ENCODE data around the gene PPP1R14C. TPM values are rescaled to one million over a fixed set of nuclear protein-coding genes. Genes with fewer than 3 reads are reported as not detected.

The PPP1R14C gene
- total RNA-seq, 1 experiment from 2014 or later: 4.6 TPM

DNA sequence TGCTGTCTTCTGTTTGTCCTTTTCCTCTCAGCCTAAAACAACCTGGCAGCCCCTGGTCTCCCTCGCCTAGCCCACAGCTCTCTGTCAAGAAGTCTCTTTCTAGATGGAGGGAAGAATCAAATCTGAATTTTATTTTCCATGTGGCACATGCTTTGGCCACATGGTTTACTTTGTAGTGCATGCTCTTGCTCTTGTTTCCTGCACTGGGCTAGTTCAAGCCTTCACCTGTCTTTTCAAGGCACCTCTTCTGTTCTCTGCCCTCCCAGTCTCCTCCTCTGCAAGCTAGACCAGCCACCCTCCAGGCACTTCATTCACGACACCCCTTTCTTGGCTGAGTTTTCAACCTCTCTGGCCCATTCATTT, 7.6 kb downstream of the PPP1R14C start:
- intact Hi-C loops (cut with micrococcal nuclease; ENCODE audit: unreplicated experiment): no loop called here
- POLR2A ChIA-PET (ENCODE audit: low non-redundant PET): no interaction called here
- Histone ChIP-seq H3K9me3 (ENCODE audit: low read depth, low read length, poor library complexity, severe bottlenecking) (no peaks in the 10 kb centered on the region), H3K36me3 (ENCODE audit: insufficient read depth, low read length, poor library complexity, severe bottlenecking) (no peaks in the 10 kb centered on the region), H3K27me3 (replicated peaks; ENCODE audit: insufficient read depth, low read depth, low read length, poor library complexity) (peaks cover 5% of the 10 kb centered on the region), H3K4me3 (ENCODE audit: low read depth, low read length, poor library complexity, severe bottlenecking) (no peak overlapping the region), H3K4me1 (ENCODE audit: insufficient read depth, low read length, poor library complexity, severe bottlenecking) (no peaks in the 10 kb centered on the region), H3K27ac (ENCODE audit: low read depth, low read length, poor library complexity, severe bottlenecking) (no peak overlapping the region)
- BruUV-seq (replicated peaks): no TSS peak
- no peak for DNase-seq (ENCODE audit: low spot score)
- CTCF ChIA-PET: no interaction called here
- TF ChIP-seq EZH2 (IDR thresholded peaks at IDR 0.05; ENCODE audit: borderline replicate concordance, low read depth, low read length, poor library complexity, severe bottlenecking): no peak
- TF ChIP-seq, protein P1, sequence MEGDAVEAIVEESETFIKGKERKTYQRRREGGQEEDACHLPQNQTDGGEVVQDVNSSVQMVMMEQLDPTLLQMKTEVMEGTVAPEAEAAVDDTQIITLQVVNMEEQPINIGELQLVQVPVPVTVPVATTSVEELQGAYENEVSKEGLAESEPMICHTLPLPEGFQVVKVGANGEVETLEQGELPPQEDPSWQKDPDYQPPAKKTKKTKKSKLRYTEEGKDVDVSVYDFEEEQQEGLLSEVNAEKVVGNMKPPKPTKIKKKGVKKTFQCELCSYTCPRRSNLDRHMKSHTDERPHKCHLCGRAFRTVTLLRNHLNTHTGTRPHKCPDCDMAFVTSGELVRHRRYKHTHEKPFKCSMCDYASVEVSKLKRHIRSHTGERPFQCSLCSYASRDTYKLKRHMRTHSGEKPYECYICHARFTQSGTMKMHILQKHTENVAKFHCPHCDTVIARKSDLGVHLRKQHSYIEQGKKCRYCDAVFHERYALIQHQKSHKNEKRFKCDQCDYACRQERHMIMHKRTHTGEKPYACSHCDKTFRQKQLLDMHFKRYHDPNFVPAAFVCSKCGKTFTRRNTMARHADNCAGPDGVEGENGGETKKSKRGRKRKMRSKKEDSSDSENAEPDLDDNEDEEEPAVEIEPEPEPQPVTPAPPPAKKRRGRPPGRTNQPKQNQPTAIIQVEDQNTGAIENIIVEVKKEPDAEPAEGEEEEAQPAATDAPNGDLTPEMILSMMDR (conservative IDR thresholded peaks at IDR 0.05; ENCODE audit: low read depth, low read length): no peak

DNA sequence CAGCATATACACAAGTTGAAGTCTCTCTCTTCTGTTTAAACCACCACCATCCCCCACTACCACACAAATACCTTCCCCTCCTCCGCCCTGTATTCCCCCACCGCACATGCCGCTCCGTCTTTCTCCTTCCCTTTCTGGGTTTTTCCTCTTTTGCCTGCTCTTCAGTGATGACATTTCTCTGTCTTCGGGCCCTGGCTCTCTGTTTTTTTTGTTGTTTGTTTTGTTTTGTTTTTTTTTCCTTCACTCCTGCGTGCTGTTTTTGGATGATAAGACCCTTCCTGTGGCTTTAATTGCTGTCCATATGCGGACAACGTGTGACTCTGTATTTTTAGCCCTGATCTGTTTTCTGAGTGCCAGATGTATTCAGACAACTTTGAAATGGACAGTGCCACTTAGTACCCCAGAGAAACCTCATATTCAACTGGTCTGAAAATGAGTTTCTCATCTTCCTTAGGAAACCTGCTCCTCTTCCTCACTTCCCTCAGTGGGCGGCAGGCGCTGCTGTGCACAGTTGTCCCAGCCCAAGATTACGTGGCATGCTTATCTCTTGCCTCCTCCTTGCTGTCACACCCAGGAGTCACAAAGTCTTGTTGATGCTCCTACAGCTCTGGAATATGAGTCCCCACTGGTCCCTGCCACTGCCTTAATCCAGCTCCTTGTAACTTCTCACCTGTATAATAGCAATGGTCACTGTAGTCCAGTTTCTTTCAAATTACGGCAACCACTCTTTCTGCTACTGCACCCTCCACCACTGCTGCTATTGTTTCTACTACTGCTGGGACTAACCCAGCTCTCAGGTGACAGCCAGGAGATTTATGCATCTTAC, 8.2 kb downstream of the PPP1R14C start:
- DNase-seq (ENCODE audit: low spot score): no peak
- H3K36me3 ChIP-seq (ENCODE audit: insufficient read depth, low read length, poor library complexity, severe bottlenecking): no peaks in the 10 kb centered on the region
- H3K27me3 ChIP-seq (replicated peaks; ENCODE audit: insufficient read depth, low read depth, low read length, poor library complexity): no peaks in the 10 kb centered on the region
- CTCF ChIA-PET: no interaction called here
- POLR2A ChIA-PET (ENCODE audit: low non-redundant PET): no interaction called here
- BruUV-seq (replicated peaks): no TSS peak
- H3K4me3 ChIP-seq (ENCODE audit: low read depth, low read length, poor library complexity, severe bottlenecking): no peak overlapping the region
- no peaks in the 10 kb centered on the region for H3K4me1 ChIP-seq (ENCODE audit: insufficient read depth, low read length, poor library complexity, severe bottlenecking)
- H3K27ac ChIP-seq (ENCODE audit: low read depth, low read length, poor library complexity, severe bottlenecking): no peak overlapping the region
- no peaks in the 10 kb centered on the region for H3K9me3 ChIP-seq (ENCODE audit: low read depth, low read length, poor library complexity, severe bottlenecking)
- intact Hi-C loops (cut with micrococcal nuclease; ENCODE audit: unreplicated experiment): no loop called here
- TF ChIP-seq, protein P1 (conservative IDR thresholded peaks at IDR 0.05; ENCODE audit: low read depth, low read length): no peak
- TF ChIP-seq EZH2 (IDR thresholded peaks at IDR 0.05; ENCODE audit: borderline replicate concordance, low read depth, low read length, poor library complexity, severe bottlenecking): no peak

DNA sequence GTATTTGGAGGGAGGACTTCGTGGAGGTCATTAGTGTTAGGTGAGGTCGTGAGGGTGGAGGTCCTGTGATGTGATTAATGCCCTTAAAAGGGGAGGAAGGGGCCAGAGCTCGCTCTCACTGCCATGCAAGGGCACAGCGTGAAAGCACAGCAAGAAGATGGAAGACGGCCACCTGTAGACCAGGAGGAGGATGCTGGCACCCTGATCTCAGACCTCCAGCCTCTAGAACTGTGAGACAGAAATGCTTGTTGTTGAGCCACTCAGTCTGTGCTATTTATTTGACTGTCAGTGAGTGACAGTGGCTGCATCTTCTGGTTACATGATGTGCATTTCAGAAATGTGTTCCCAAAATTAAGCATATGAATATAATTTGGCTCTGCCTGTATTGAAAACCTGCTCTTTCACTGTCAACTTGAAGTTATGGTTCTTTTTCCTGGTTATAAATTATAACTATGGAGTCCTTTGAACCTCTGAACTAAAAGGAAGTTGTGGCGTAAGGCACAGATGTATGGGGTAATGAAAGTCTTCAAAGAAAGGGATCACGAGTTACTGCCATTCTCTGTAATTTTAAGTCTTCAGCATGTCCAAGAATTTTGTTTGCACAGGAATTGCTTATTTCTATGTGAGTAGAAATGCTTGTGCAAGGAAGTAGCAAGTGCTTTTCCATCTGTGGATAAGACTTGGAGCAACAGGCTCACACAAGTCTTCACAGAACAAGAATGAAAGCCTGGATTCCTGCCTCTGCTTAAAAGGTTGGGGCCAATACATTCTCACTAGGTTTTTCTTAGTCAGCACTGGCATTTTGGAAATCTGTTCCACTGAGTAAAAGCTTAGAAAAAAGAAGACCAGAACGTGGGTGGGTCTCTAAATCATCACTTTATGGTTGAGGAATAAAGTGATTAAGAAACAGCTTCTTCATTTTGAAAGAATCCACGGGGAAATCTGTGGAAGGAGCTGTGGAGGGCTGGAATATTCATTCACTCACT, 10.3 kb downstream of the PPP1R14C start:
- TF ChIP-seq EZH2 (IDR thresholded peaks at IDR 0.05; ENCODE audit: borderline replicate concordance, low read depth, low read length, poor library complexity, severe bottlenecking): no peak
- TF ChIP-seq, protein P1 (conservative IDR thresholded peaks at IDR 0.05; ENCODE audit: low read depth, low read length): no peak
- ChIA-PET POLR2A (ENCODE audit: low non-redundant PET) (no interaction called here), CTCF (no interaction called here)
- DNase-seq (ENCODE audit: low spot score): no peak
- Histone ChIP-seq H3K36me3 (ENCODE audit: insufficient read depth, low read length, poor library complexity, severe bottlenecking) (no peaks in the 10 kb centered on the region), H3K9me3 (ENCODE audit: low read depth, low read length, poor library complexity, severe bottlenecking) (no peaks in the 10 kb centered on the region), H3K4me1 (ENCODE audit: insufficient read depth, low read length, poor library complexity, severe bottlenecking) (no peaks in the 10 kb centered on the region), H3K27me3 (replicated peaks; ENCODE audit: insufficient read depth, low read depth, low read length, poor library complexity) (no peaks in the 10 kb centered on the region), H3K4me3 (ENCODE audit: low read depth, low read length, poor library complexity, severe bottlenecking) (no peak overlapping the region), H3K27ac (ENCODE audit: low read depth, low read length, poor library complexity, severe bottlenecking) (no peak overlapping the region)
- intact Hi-C loops (cut with micrococcal nuclease; ENCODE audit: unreplicated experiment): no loop called here
- BruUV-seq (replicated peaks): no TSS peak

Measured in A673 (cell line).